Transverse colon (tissue), 3 donors: ENCODE measurements around the gene RAB28.

Experiments
- POLR2A ChIP-seq: fragments of 450-650 bp; IDR thresholded peaks from one replicate; pipeline ENCODE4 v1.6.1; 2016; ENCODE audit warnings: antibody characterized with exemption, mild to moderate bottlenecking, moderate library complexity
- TF ChIP-seq, protein P1 (sequence below), 5 experiments: fragments of 200-600 bp in 3 of 5; fragments of 450-650 bp in 2 of 5; sonication (generic) in 3 of 5; IDR thresholded peaks; 1 replicate in 2 of 5; 2 replicates in 3 of 5; pipeline ENCODE4 v1.5.1; 2016 to 2017; ENCODE audit warnings: antibody characterized with exemption in 5 of 5, inconsistent platforms in 3 of 5, mild to moderate bottlenecking in 2 of 5, moderate library complexity in 1 of 5

DNA sequence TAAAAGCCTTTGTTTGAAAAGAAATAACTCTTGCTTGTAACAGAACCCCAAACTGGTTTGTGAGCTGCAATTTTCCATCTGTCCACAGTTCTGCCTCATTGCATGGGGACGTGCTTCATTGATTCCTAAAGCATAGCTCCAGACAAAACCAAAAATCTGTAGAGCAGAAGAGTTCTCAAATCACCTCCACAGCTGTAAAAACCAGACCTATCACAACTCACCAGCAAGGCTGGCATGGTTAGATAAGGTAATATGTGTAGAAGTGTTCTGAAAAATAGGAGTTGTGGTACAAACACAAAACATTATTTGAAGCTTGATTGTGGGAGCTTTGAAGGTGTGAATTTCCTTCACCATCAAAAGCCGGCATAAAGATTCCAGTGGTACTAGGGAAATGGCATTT lies 12.5 kb upstream of the RAB28 start:
- TF ChIP-seq, protein P1, sequence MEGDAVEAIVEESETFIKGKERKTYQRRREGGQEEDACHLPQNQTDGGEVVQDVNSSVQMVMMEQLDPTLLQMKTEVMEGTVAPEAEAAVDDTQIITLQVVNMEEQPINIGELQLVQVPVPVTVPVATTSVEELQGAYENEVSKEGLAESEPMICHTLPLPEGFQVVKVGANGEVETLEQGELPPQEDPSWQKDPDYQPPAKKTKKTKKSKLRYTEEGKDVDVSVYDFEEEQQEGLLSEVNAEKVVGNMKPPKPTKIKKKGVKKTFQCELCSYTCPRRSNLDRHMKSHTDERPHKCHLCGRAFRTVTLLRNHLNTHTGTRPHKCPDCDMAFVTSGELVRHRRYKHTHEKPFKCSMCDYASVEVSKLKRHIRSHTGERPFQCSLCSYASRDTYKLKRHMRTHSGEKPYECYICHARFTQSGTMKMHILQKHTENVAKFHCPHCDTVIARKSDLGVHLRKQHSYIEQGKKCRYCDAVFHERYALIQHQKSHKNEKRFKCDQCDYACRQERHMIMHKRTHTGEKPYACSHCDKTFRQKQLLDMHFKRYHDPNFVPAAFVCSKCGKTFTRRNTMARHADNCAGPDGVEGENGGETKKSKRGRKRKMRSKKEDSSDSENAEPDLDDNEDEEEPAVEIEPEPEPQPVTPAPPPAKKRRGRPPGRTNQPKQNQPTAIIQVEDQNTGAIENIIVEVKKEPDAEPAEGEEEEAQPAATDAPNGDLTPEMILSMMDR (IDR thresholded peaks at IDR 0.05), result no peak
- TF ChIP-seq POLR2A, result no peak
